K562 (cell line): ENCODE measurements around the gene GEMIN2. TPM values are rescaled to one million over a fixed set of nuclear protein-coding genes. Genes with fewer than 3 reads are reported as not detected.

Experiments used
- ATF1 ChIP-seq, 2 experiments: fragments of 450-650 bp in 1 of 2; IDR thresholded peaks; 2 replicates each; pipeline ENCODE4 v1.6.1; 2016; ENCODE audit warnings: missing compliant biosample characterization in 1 of 2, missing genetic modification characterization in 1 of 2
- ATF6 ChIP-seq: sonication (generic); formaldehyde crosslinking; IDR thresholded peaks from 2 replicates; pipeline ENCODE4 v1.4.0; 2020; ENCODE audit warnings: mild to moderate bottlenecking, missing genetic modification reagents
- CC2D1A ChIP-seq: fragments of 450-650 bp; IDR thresholded peaks from 2 replicates; pipeline ENCODE4 v1.6.1; 2017; ENCODE audit warnings: mild to moderate bottlenecking
- ERF ChIP-seq: fragments of 450-650 bp; formaldehyde crosslinking; IDR thresholded peaks from 2 replicates; pipeline ENCODE4 v1.4.0; 2020; ENCODE audit warnings: mild to moderate bottlenecking, mixed read lengths
- ETS1 ChIP-seq: conservative IDR thresholded peaks from 2 replicates; pipeline ENCODE4 v1.6.1; 2011; ENCODE audit warnings: low read depth, mild to moderate bottlenecking, low read length; ENCODE audit not compliant: control insufficient read depth
- FOXM1 ChIP-seq, 2 experiments: fragments of 450-650 bp in 1 of 2; sonication (generic) in 1 of 2; formaldehyde crosslinking in 1 of 2; IDR thresholded peaks; 2 replicates each; pipeline versions ENCODE4 v1.6.1 to v1.9.0; 2017 to 2022; ENCODE audit warnings: low read depth in 2 of 2, mild to moderate bottlenecking in 2 of 2, missing genetic modification reagents in 1 of 2, moderate library complexity in 1 of 2
- GTF2E2 ChIP-seq: fragments of 200-800 bp; sonication (Bioruptor generic); IDR thresholded peaks from 2 replicates; pipeline ENCODE4 v1.6.1; 2016; ENCODE audit warnings: missing genetic modification characterization, missing compliant biosample characterization
- HEY1 ChIP-seq: fragments of 250-450 bp; sonication (Bioruptor Pico); IDR thresholded peaks from 2 replicates; pipeline ENCODE4 v1.5.0; 2020; ENCODE audit warnings: mild to moderate bottlenecking, moderate library complexity, borderline replicate concordance
- KDM1A ChIP-seq, 2 experiments: fragments of 450-650 bp; IDR thresholded peaks; 2 replicates each; pipeline ENCODE4 v1.6.1; 2016; ENCODE audit warnings: mild to moderate bottlenecking in 2 of 2
- L3MBTL2 ChIP-seq: fragments of 450-650 bp; IDR thresholded peaks from 2 replicates; pipeline ENCODE4 v1.6.1; 2016; ENCODE audit warnings: mild to moderate bottlenecking, moderate library complexity
- NR2F6 ChIP-seq: fragments of 450-650 bp; formaldehyde crosslinking; IDR thresholded peaks from 2 replicates; pipeline ENCODE4 v1.4.0; 2020; ENCODE audit warnings: mild to moderate bottlenecking
- PHF20 ChIP-seq: fragments of 450-650 bp; IDR thresholded peaks from 2 replicates; pipeline ENCODE4 v1.6.1; 2018; ENCODE audit not compliant: partially characterized antibody
- PHF21A ChIP-seq: fragments of 450-650 bp; IDR thresholded peaks from 2 replicates; pipeline ENCODE4 v1.6.1; 2017; ENCODE audit warnings: low read depth, borderline replicate concordance
- SNAPC5 ChIP-seq: fragments of 250-450 bp; sonication (Bioruptor Pico); IDR thresholded peaks from 2 replicates; pipeline ENCODE4 v1.8.0; 2021; ENCODE audit warnings: moderate library complexity, mild to moderate bottlenecking, inconsistent platforms
- TAF7 ChIP-seq: fragments of 450-650 bp; IDR thresholded peaks from 2 replicates; pipeline ENCODE4 v1.6.1; 2016; ENCODE audit warnings: missing genetic modification characterization, missing compliant biosample characterization
- TBP ChIP-seq: optimal IDR thresholded peaks from 2 replicates; pipeline ENCODE3; 2011; ENCODE audit warnings: low read depth, low read length, improper control_type of control experiment
- ZNF134 ChIP-seq: fragments of 250-450 bp; sonication (Bioruptor Pico); conservative IDR thresholded peaks from 2 replicates; pipeline ENCODE4 v1.4.0; 2020
- polyA plus RNA-seq, 8 experiments: library from polyadenylated mRNA; depleted of rRNA in 4 of 8; stranded (reverse) in 5 of 8; unstranded in 3 of 8; fragments of >200 nt; fragmentation: Nextera tagmentation in 2 of 8; fragmentation: Illumina TruSeq in 1 of 8; extraction: Ambion mirVana in 2 of 8; extraction: Trizol in 1 of 8; gene quantifications; 2 replicates each; pipeline versions ENCODE4 v1.2.1 to v1.2.3, GENCODE V29; 2011 to 2014; ENCODE audit warnings: inconsistent platforms in 1 of 8, missing spikeins in 1 of 8
- total RNA-seq, 7 experiments: library from RNA; depleted of rRNA in 6 of 7; stranded (reverse); fragments of >200 nt in 6 of 7; fragmentation: Illumina TruSeq in 2 of 7; extraction: Trizol in 2 of 7; gene quantifications; 2 replicates each; pipeline versions ENCODE4 v1.2.1 to v1.2.3, GENCODE V29; 2011 to 2021; ENCODE audit warnings: low replicate concordance in 1 of 7
- TF ChIP-seq, protein P1 (sequence below): IDR thresholded peaks from 3 replicates; pipeline ENCODE4 v1.6.1; 2011; ENCODE audit warnings: borderline replicate concordance, mild to moderate bottlenecking; ENCODE audit not compliant: insufficient read length, insufficient read depth
- TF ChIP-seq, protein P2 (sequence below): fragments of 250-450 bp; sonication (Bioruptor Pico); IDR thresholded peaks from 2 replicates; pipeline ENCODE4 v1.9.0; 2021; ENCODE audit warnings: mild to moderate bottlenecking, inconsistent platforms

GEMIN2 gene
- total and polyA plus RNA-seq, 9 of the 15 experiments (the other 6 are each of a cell fraction or from before 2014, with no cell fraction given), result 23.0 to 87.6 (median 45.5) TPM

DNA sequence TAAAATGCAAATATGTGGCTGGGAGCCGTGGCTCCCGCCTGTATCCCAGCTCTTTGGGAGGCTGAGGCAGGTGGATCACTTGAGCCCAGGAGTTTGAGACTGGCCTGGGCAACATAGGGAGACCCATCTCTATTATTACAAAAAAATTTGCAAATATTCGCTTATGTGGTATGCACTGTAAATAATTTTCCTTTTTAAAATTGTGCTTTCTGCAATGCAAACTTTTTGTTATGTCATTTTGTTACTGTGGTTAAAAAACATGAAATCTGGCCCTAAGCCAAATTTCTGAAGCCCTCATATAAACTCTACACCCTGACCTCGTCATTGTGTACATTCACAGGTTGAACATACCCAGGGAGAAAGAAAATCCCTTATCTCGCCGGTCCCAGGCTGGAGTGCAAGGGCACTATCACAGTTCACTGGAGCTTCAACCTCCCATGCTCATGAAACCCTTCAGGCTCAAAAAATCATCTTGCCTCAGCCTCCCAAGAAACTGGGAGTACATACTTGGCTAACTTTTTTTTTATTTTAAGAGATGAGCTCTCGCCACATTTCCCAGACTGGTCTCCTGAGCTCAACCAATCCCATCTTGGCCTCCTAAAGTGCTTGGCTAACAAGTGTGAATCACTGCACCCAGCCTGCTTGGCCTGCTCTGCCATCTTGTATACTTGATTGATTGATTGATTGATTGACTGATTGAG, 31.3 kb downstream of the GEMIN2 start (continued):
- TF ChIP-seq, protein P1, sequence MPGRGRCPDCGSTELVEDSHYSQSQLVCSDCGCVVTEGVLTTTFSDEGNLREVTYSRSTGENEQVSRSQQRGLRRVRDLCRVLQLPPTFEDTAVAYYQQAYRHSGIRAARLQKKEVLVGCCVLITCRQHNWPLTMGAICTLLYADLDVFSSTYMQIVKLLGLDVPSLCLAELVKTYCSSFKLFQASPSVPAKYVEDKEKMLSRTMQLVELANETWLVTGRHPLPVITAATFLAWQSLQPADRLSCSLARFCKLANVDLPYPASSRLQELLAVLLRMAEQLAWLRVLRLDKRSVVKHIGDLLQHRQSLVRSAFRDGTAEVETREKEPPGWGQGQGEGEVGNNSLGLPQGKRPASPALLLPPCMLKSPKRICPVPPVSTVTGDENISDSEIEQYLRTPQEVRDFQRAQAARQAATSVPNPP, result no peak
- TF ChIP-seq GTF2E2 (tag) (no peak), PHF21A (0 out of 2 replicates have a peak, but pooled peaks have one; percentile 33), TAF7 (no peak), HEY1 (CRISPR knock-in tag) (no peak), FOXM1 (IDR thresholded peaks at IDR 0.05; ENCODE audit: low read depth) (peak; percentile 67), FOXM1 (CRISPR knock-in tag; IDR thresholded peaks at IDR 0.05; ENCODE audit: low read depth) (no peak), TBP (no peak), CC2D1A (0 out of 2 replicates have a peak, but pooled peaks have one; percentile 12), SNAPC5 (CRISPR knock-in tag) (no peak), ERF (no peak), NR2F6 (CRISPR knock-in tag) (no peak), L3MBTL2 (0 out of 2 replicates have a peak, but pooled peaks have one; percentile 30), ZNF134 (no peak), KDM1A (IDR thresholded peaks at IDR 0.05) (peak; percentile 79 to 85), ATF1 (CRISPR knock-in tag; IDR thresholded peaks at IDR 0.05) (no peak), ATF1 (tag; IDR thresholded peaks at IDR 0.05) (peak; percentile 37; the same call in 1 of the 2 replicates), ATF6 (no peak), PHF20 (no peak), ETS1 (no peak)
- TF ChIP-seq, protein P2, sequence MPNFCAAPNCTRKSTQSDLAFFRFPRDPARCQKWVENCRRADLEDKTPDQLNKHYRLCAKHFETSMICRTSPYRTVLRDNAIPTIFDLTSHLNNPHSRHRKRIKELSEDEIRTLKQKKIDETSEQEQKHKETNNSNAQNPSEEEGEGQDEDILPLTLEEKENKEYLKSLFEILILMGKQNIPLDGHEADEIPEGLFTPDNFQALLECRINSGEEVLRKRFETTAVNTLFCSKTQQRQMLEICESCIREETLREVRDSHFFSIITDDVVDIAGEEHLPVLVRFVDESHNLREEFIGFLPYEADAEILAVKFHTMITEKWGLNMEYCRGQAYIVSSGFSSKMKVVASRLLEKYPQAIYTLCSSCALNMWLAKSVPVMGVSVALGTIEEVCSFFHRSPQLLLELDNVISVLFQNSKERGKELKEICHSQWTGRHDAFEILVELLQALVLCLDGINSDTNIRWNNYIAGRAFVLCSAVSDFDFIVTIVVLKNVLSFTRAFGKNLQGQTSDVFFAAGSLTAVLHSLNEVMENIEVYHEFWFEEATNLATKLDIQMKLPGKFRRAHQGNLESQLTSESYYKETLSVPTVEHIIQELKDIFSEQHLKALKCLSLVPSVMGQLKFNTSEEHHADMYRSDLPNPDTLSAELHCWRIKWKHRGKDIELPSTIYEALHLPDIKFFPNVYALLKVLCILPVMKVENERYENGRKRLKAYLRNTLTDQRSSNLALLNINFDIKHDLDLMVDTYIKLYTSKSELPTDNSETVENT (CRISPR knock-in tag), result no peak
